Measurements from ENCODE around the gene GPR34. TPM values are rescaled to one million over a fixed set of nuclear protein-coding genes. Genes with fewer than 3 reads are reported as not detected.
"Not testable (repeated sequence)": the region's sequence is repeated elsewhere in the genome, so short reads cannot be mapped to it uniquely, and the experiment has no call there.

The GPR34 gene
- total and polyA plus RNA-seq, 2 experiments from 2014 or later: 0.71 to 1.7 TPM

- Histone ChIP-seq H3K4me2 (no peak overlapping the region), H3K9me3 (ENCODE audit: low read depth) (no peaks in the 10 kb centered on the region), H3K79me2 (no peaks in the 10 kb centered on the region), H4K20me1 (ENCODE audit: insufficient read depth, poor library complexity, severe bottlenecking) (no peaks in the 10 kb centered on the region), H2AFZ (no peak overlapping the region), H3K9me2 (replicated peaks; ENCODE audit: insufficient read depth) (no peaks in the 10 kb centered on the region), H3K4me1 (ENCODE audit: insufficient read depth) (peaks cover 3% of the 10 kb centered on the region), H3K4me3 (no peak overlapping the region), H3K27ac (no peak overlapping the region), H3K36me3 (replicated peaks; ENCODE audit: insufficient read depth, low read depth) (no peaks in the 10 kb centered on the region), H3K27me3 (no peaks in the 10 kb centered on the region)
- TF ChIP-seq CTCF (IDR thresholded peaks at IDR 0.05; ENCODE audit: poor library complexity) (no peak), EZH2phosphoT487 (IDR thresholded peaks at IDR 0.05; ENCODE audit: low read depth, severe bottlenecking, unreplicated experiment) (no peak), EZH2 (IDR thresholded peaks at IDR 0.05; ENCODE audit: borderline replicate concordance) (no peak)
- DNase-seq (ENCODE audit: low spot score): no peak
Observed at GRCh38 chrX:41670112-41670511, 18.7 kb upstream of the GPR34 start.

DNA sequence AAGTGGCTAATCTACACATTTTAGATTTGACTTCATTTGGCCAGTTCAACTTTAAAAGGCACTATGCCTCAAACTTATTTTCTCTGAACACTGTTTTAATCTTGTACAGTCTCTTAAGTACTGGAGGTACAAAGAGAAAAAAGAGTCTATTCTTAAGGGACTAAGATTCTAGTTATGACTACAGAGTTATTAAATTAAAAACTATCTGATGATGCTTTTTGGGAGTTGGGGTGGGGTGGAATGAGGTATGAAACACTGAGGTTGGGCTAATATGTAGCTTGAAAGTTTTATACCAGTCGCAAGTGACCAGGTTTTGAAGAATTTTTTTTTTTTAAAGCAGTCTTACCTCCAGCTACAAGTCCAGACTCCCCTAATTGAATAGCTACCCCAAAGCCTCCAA, 17.7 kb upstream of the GPR34 start:
- H3K27ac ChIP-seq: no peak overlapping the region
- no peaks in the 10 kb centered on the region for H3K27me3 ChIP-seq
- no peaks in the 10 kb centered on the region for H3K9me2 ChIP-seq (replicated peaks; ENCODE audit: insufficient read depth)
- TF ChIP-seq EZH2phosphoT487 (IDR thresholded peaks at IDR 0.05; ENCODE audit: low read depth, severe bottlenecking, unreplicated experiment) (no peak), CTCF (IDR thresholded peaks at IDR 0.05; ENCODE audit: poor library complexity) (no peak), EZH2 (IDR thresholded peaks at IDR 0.05; ENCODE audit: borderline replicate concordance) (no peak)
- peaks cover 3% of the 10 kb centered on the region for H3K4me1 ChIP-seq (ENCODE audit: insufficient read depth)
- H3K79me2 ChIP-seq: no peaks in the 10 kb centered on the region
- no peak overlapping the region for H3K4me3 ChIP-seq
- 64% methylated on average over 1 of the region's 1 CpG for WGBS (ENCODE audit: low lambda C conversion rate, missing lambda C conversion rate)
- H3K36me3 ChIP-seq (replicated peaks; ENCODE audit: insufficient read depth, low read depth): no peaks in the 10 kb centered on the region
- no peak overlapping the region for H3K4me2 ChIP-seq
- H2AFZ ChIP-seq: no peak overlapping the region
- H3K9me3 ChIP-seq (ENCODE audit: low read depth): no peaks in the 10 kb centered on the region
- H4K20me1 ChIP-seq (ENCODE audit: insufficient read depth, poor library complexity, severe bottlenecking): no peaks in the 10 kb centered on the region
- no peak for DNase-seq (ENCODE audit: low spot score)

- H2AFZ ChIP-seq: no peak overlapping the region
- peaks cover 3% of the 10 kb centered on the region for H3K4me1 ChIP-seq (ENCODE audit: insufficient read depth)
- H3K9me3 ChIP-seq (ENCODE audit: low read depth): no peaks in the 10 kb centered on the region
- DNase-seq (ENCODE audit: low spot score): no peak
- H3K27me3 ChIP-seq: no peaks in the 10 kb centered on the region
- no peak for TF ChIP-seq EZH2phosphoT487 (IDR thresholded peaks at IDR 0.05; ENCODE audit: low read depth, severe bottlenecking, unreplicated experiment)
- no peak for TF ChIP-seq CTCF (IDR thresholded peaks at IDR 0.05; ENCODE audit: poor library complexity)
- no peak for TF ChIP-seq EZH2 (IDR thresholded peaks at IDR 0.05; ENCODE audit: borderline replicate concordance)
- WGBS (ENCODE audit: low lambda C conversion rate, missing lambda C conversion rate): 63% methylated on average over 1 of the region's 1 CpG
- H3K36me3 ChIP-seq (replicated peaks; ENCODE audit: insufficient read depth, low read depth): no peaks in the 10 kb centered on the region
- no peaks in the 10 kb centered on the region for H3K79me2 ChIP-seq
- no peak overlapping the region for H3K27ac ChIP-seq
- H3K4me2 ChIP-seq: no peak overlapping the region
- H3K4me3 ChIP-seq: no peak overlapping the region
- no peaks in the 10 kb centered on the region for H3K9me2 ChIP-seq (replicated peaks; ENCODE audit: insufficient read depth)
- H4K20me1 ChIP-seq (ENCODE audit: insufficient read depth, poor library complexity, severe bottlenecking): no peaks in the 10 kb centered on the region
Observed at GRCh38 chrX:41672643-41673042, 16.1 kb upstream of the GPR34 start.

DNA sequence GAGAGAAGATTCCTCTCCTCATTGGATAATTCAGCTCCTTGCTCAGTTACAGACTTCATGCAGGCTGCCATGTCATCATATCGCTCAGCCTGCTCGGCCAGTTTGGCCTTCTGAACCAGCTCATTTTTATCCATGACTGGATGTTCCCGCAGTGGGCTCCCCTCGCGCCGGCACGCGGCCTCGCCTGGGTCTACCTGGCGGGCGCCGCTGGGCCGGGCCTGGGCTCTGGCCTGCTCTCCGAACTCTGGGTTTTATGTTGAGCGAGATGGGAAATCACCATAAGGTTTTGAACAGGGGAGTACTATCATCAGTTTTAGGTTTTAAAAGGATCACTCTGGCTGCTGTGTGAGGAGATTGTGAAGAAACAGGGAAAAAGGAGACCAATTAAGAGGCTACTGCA, 12.4 kb upstream of the GPR34 start:
- not testable (repeated sequence) for H3K9me2 ChIP-seq (replicated peaks; ENCODE audit: insufficient read depth); H3K9me3 ChIP-seq (ENCODE audit: low read depth); H3K4me2 ChIP-seq; H3K27ac ChIP-seq; H2AFZ ChIP-seq; H4K20me1 ChIP-seq (ENCODE audit: insufficient read depth, poor library complexity, severe bottlenecking); H3K79me2 ChIP-seq; H3K4me3 ChIP-seq; H3K36me3 ChIP-seq (replicated peaks; ENCODE audit: insufficient read depth, low read depth); DNase-seq (ENCODE audit: low spot score); H3K4me1 ChIP-seq (ENCODE audit: insufficient read depth); H3K27me3 ChIP-seq
- WGBS (ENCODE audit: low lambda C conversion rate, missing lambda C conversion rate): 95% methylated on average over 15 of the region's 15 CpGs
